ENCODE measurements around the gene PLAAT3.

- TF ChIP-seq CTCF (IDR thresholded peaks at IDR 0.05; ENCODE audit: insufficient read depth, low read depth, low read length) = no peak
- TF ChIP-seq EZH2 (IDR thresholded peaks at IDR 0.05; ENCODE audit: insufficient read depth, low read length) = no peak
Observed at GRCh38 chr11:63534076-63534475, 80.2 kb downstream of the PLAAT3 start.
